GM13977 (cell line): ENCODE results near the gene UBXN6.

Experiments used
- DNase-seq: peaks from one replicate; pipeline ENCODE4 v3.0.0; 2012; ENCODE audit warnings: low spot score
- in situ Hi-C: fragments of 300-500 bp; cut with MboI; formaldehyde crosslinking; loops from one replicate; pipeline ENCODE4 v1.12.0; 2022; ENCODE audit warnings: low sequenced_read_pairs, low pct_unique_long_range_greater_than_20kb, mixed read lengths, inconsistent platforms; ENCODE audit not compliant: unreplicated experiment
- TF ChIP-seq, protein P1 (sequence below): IDR thresholded peaks from 2 replicates; pipeline ENCODE4 v1.5.1; 2012; ENCODE audit warnings: mild to moderate bottlenecking, control low read depth; ENCODE audit not compliant: insufficient read depth; ENCODE audit errors: extremely low read depth, missing control alignments

Gene UBXN6

GRCh38 chr19:4499318-4499717 lies 41.7 kb upstream of the UBXN6 start:
- in situ Hi-C loops, result no loop called here
- DNase-seq, result no peak
- TF ChIP-seq, protein P1, sequence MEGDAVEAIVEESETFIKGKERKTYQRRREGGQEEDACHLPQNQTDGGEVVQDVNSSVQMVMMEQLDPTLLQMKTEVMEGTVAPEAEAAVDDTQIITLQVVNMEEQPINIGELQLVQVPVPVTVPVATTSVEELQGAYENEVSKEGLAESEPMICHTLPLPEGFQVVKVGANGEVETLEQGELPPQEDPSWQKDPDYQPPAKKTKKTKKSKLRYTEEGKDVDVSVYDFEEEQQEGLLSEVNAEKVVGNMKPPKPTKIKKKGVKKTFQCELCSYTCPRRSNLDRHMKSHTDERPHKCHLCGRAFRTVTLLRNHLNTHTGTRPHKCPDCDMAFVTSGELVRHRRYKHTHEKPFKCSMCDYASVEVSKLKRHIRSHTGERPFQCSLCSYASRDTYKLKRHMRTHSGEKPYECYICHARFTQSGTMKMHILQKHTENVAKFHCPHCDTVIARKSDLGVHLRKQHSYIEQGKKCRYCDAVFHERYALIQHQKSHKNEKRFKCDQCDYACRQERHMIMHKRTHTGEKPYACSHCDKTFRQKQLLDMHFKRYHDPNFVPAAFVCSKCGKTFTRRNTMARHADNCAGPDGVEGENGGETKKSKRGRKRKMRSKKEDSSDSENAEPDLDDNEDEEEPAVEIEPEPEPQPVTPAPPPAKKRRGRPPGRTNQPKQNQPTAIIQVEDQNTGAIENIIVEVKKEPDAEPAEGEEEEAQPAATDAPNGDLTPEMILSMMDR, result no peak

- in situ Hi-C loops, result no loop called here
These were observed 41.1 kb upstream of the UBXN6 start for GRCh38 chr19:4498694-4499093.

GRCh38 chr19:4497770-4498389 lies 40.3 kb upstream of the UBXN6 start:
- DNase-seq, result no peak
- TF ChIP-seq, protein P1, result no peak
- in situ Hi-C loops, result no loop called here

More at GRCh38 chr19:4498694-4499093, 41.1 kb upstream of the UBXN6 start:
- no peak for DNase-seq
- TF ChIP-seq, protein P1, result no peak

GRCh38 chr19:4496304-4496703 lies 38.7 kb upstream of the UBXN6 start:
- in situ Hi-C loops, result no loop called here
- TF ChIP-seq, protein P1, result no peak

DNA sequence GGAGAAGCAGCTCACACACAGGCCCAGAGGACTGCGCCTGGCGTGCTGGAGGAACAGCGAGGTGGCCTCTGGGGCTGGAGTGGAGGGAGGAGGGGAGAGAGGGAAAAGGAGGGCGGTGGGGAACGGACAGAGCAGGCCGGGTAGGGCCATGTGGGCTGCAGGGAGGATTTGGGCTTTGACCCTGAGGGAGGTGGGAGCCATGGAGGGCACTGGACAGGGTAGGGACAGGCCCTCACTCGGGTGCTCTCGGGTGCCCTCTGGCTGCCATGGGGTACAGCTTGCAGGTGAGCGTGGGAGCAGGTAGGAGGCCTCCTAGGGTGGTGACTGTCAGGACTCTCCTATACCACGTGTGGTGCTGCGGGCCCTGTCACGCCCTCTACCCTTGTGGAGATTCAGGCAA lies 37.9 kb upstream of the UBXN6 start:
- TF ChIP-seq, protein P1, result no peak
- in situ Hi-C loops, result no loop called here
- no peak for DNase-seq

More at GRCh38 chr19:4496304-4496703, 38.7 kb upstream of the UBXN6 start:
- DNase-seq, result no peak

GRCh38 chr19:4494691-4495064 lies 37.1 kb upstream of the UBXN6 start:
- in situ Hi-C loops, result no loop called here
- no peak for DNase-seq
- TF ChIP-seq, protein P1, result no peak
